Adipocyte (in vitro differentiated cells): ENCODE measurements around the gene CACNA2D1.

ENCODE experiments used
- DNase-seq: peaks from one replicate; pipeline ENCODE4 v3.0.0-alpha.2; 2015; ENCODE audit warnings: low read depth
- H3K27me3 ChIP-seq: replicated peaks from 2 replicates; pipeline ENCODE4 v1.7.0; 2013; ENCODE audit warnings: mild to moderate bottlenecking, low read length, moderate library complexity; ENCODE audit not compliant: control insufficient read depth, insufficient read depth
- H3K36me3 ChIP-seq: 2 replicates; pipeline ENCODE4 v1.7.0; 2013; ENCODE audit warnings: low read length, mild to moderate bottlenecking, moderate library complexity; ENCODE audit not compliant: control insufficient read depth, insufficient read depth, severe bottlenecking
- H3K4me1 ChIP-seq: 2 replicates; pipeline ENCODE4 v1.7.0; 2013; ENCODE audit warnings: mild to moderate bottlenecking, low read length, moderate library complexity; ENCODE audit not compliant: control insufficient read depth, insufficient read depth
- H3K4me3 ChIP-seq: 2 replicates; pipeline ENCODE4 v1.7.0; 2013; ENCODE audit warnings: mild to moderate bottlenecking, low read length, moderate library complexity
- H3K9ac ChIP-seq: 2 replicates; pipeline ENCODE4 v1.7.0; 2013; ENCODE audit warnings: mild to moderate bottlenecking, low read length, moderate library complexity
- H3K9me3 ChIP-seq: 2 replicates; pipeline ENCODE4 v1.7.0; 2013; ENCODE audit warnings: mild to moderate bottlenecking, low read length, moderate library complexity; ENCODE audit not compliant: control insufficient read depth

CACNA2D1 gene

GRCh38 chr7:82185443-82185842 is 258.1 kb downstream of the CACNA2D1 start:
- Histone ChIP-seq H3K36me3 (no peaks in the 10 kb centered on the region), H3K4me1 (peaks cover 7% of the 10 kb centered on the region), H3K9me3 (no peaks in the 10 kb centered on the region), H3K4me3 (no peak overlapping the region), H3K27me3 (no peaks in the 10 kb centered on the region), H3K9ac (no peak overlapping the region)
- DNase-seq: no peak

- peak; percentile 40 for DNase-seq
- H3K4me1 ChIP-seq: no peaks in the 10 kb centered on the region
- no peaks in the 10 kb centered on the region for H3K9me3 ChIP-seq
- no peak overlapping the region for H3K9ac ChIP-seq
- H3K4me3 ChIP-seq: no peak overlapping the region
- H3K36me3 ChIP-seq: no peaks in the 10 kb centered on the region
- H3K27me3 ChIP-seq: no peaks in the 10 kb centered on the region
Observed at GRCh38 chr7:82183634-82184033, 259.9 kb downstream of the CACNA2D1 start.

GRCh38 chr7:82179311-82179710 is 264.3 kb downstream of the CACNA2D1 start:
- H3K27me3 ChIP-seq: no peaks in the 10 kb centered on the region
- H3K9ac ChIP-seq: no peak overlapping the region
- H3K4me1 ChIP-seq: no peaks in the 10 kb centered on the region
- no peaks in the 10 kb centered on the region for H3K36me3 ChIP-seq
- no peak for DNase-seq
- no peak overlapping the region for H3K4me3 ChIP-seq
- H3K9me3 ChIP-seq: no peaks in the 10 kb centered on the region

- no peak overlapping the region for H3K4me3 ChIP-seq
- H3K4me1 ChIP-seq: peaks cover 5% of the 10 kb centered on the region
- H3K36me3 ChIP-seq: no peaks in the 10 kb centered on the region
- no peaks in the 10 kb centered on the region for H3K27me3 ChIP-seq
- no peak for DNase-seq
- H3K9me3 ChIP-seq: no peaks in the 10 kb centered on the region
- H3K9ac ChIP-seq: no peak overlapping the region
Observed at GRCh38 chr7:82175319-82175718, 268.3 kb downstream of the CACNA2D1 start.

- H3K9ac ChIP-seq: no peak overlapping the region
- no peaks in the 10 kb centered on the region for H3K9me3 ChIP-seq
- peaks cover 5% of the 10 kb centered on the region for H3K4me1 ChIP-seq
- no peak overlapping the region for H3K4me3 ChIP-seq
- no peaks in the 10 kb centered on the region for H3K36me3 ChIP-seq
- no peak for DNase-seq
- H3K27me3 ChIP-seq: no peaks in the 10 kb centered on the region
Observed at GRCh38 chr7:82173400-82174021, 270.1 kb downstream of the CACNA2D1 start.

GRCh38 chr7:82172881-82173280 is 270.7 kb downstream of the CACNA2D1 start:
- DNase-seq: no peak
- H3K4me3 ChIP-seq: no peak overlapping the region
- H3K9ac ChIP-seq: no peak overlapping the region
- H3K9me3 ChIP-seq: no peaks in the 10 kb centered on the region
- H3K27me3 ChIP-seq: no peaks in the 10 kb centered on the region
- peaks cover 11% of the 10 kb centered on the region for H3K4me1 ChIP-seq
- no peaks in the 10 kb centered on the region for H3K36me3 ChIP-seq

- no peaks in the 10 kb centered on the region for H3K9me3 ChIP-seq
- DNase-seq: no peak
- peaks cover 19% of the 10 kb centered on the region for H3K4me1 ChIP-seq
- no peak overlapping the region for H3K4me3 ChIP-seq
- H3K9ac ChIP-seq: no peak overlapping the region
- no peaks in the 10 kb centered on the region for H3K36me3 ChIP-seq
- H3K27me3 ChIP-seq: no peaks in the 10 kb centered on the region
Observed at GRCh38 chr7:82172017-82172416, 271.6 kb downstream of the CACNA2D1 start.

GRCh38 chr7:82167558-82168314 is 275.8 kb downstream of the CACNA2D1 start:
- Histone ChIP-seq H3K9ac (peak overlapping the region; percentile 14), H3K4me3 (no peak overlapping the region), H3K36me3 (no peaks in the 10 kb centered on the region), H3K9me3 (no peaks in the 10 kb centered on the region), H3K4me1 (peaks cover 51% of the 10 kb centered on the region), H3K27me3 (no peaks in the 10 kb centered on the region)
- DNase-seq: no peak

GRCh38 chr7:82166260-82167015 is 277.1 kb downstream of the CACNA2D1 start:
- no peak overlapping the region for H3K4me3 ChIP-seq
- no peak overlapping the region for H3K9ac ChIP-seq
- no peak for DNase-seq
- no peaks in the 10 kb centered on the region for H3K36me3 ChIP-seq
- no peaks in the 10 kb centered on the region for H3K27me3 ChIP-seq
- peaks cover 51% of the 10 kb centered on the region for H3K4me1 ChIP-seq
- H3K9me3 ChIP-seq: no peaks in the 10 kb centered on the region

GRCh38 chr7:82164813-82165212 is 278.8 kb downstream of the CACNA2D1 start:
- H3K9ac ChIP-seq: peak overlapping the region; percentile 20
- DNase-seq: peak; percentile 75

GRCh38 chr7:82164410-82164809 is 279.2 kb downstream of the CACNA2D1 start:
- Histone ChIP-seq H3K4me1 (peaks cover 51% of the 10 kb centered on the region), H3K9ac (peak overlapping the region; percentile 20), H3K4me3 (no peak overlapping the region), H3K9me3 (no peaks in the 10 kb centered on the region), H3K27me3 (no peaks in the 10 kb centered on the region), H3K36me3 (no peaks in the 10 kb centered on the region)
- no peak for DNase-seq

More at GRCh38 chr7:82164813-82165212, 278.8 kb downstream of the CACNA2D1 start:
- H3K9me3 ChIP-seq: no peaks in the 10 kb centered on the region
- no peaks in the 10 kb centered on the region for H3K36me3 ChIP-seq
- no peaks in the 10 kb centered on the region for H3K27me3 ChIP-seq
- H3K4me1 ChIP-seq: peaks cover 51% of the 10 kb centered on the region
- no peak overlapping the region for H3K4me3 ChIP-seq
